A549 (cell line): ENCODE measurements around the gene UBE2E2. TPM values are rescaled to one million over a fixed set of nuclear protein-coding genes. Genes with fewer than 3 reads are reported as not detected.

Experiments
- ATAC-seq, 2 experiments: fragments of 200-7000 bp in 1 of 2; fragments of >200 bp in 1 of 2; cut with Nextera tagmentation in 1 of 2; cut with Tn5 transposase in 1 of 2; 3 replicates each; pipeline versions ENCODE4 v1.8.0 to v1.9.1; 2018 to 2020; ENCODE audit warnings: mild to moderate bottlenecking in 1 of 2, moderate library complexity in 1 of 2
- CTCF ChIA-PET: fragments of 300-600 bp; sonication (Branson Sonifier 250); formaldehyde crosslinking; extraction: SDS; loops from one replicate; lab custom pipeline; 2021; ENCODE audit warnings: antibody characterized with exemption, inconsistent platforms; lab: Yijun Ruan, JAX
- POLR2A ChIA-PET: fragments of 350-600 bp; formaldehyde crosslinking; extraction: SDS; loops from one replicate; lab custom pipeline; 2021; ENCODE audit warnings: antibody characterized with exemption, inconsistent platforms; lab: Yijun Ruan, JAX
- DNase-seq, 2 experiments: peaks; one replicate each; pipeline versions ENCODE4 v3.0.0 to v3.0.0-alpha.2; 2011 to 2016; ENCODE audit warnings: low read depth in 1 of 2, low spot score in 1 of 2
- FAIRE-seq: peaks from 2 replicates; lab custom pipeline; 2011; peaks lifted over from hg19 to GRCh38; lab: Jason Lieb, UNC
- H3K27ac ChIP-seq, 2 experiments: fragments of >200 bp; sonication (Bioruptor Twin); formaldehyde crosslinking; 3 replicates each; pipeline ENCODE4 v1.5.1; 2016 to 2017
- H3K4me1 ChIP-seq: fragments of >200 bp; sonication (Bioruptor Twin); formaldehyde crosslinking; 3 replicates; pipeline ENCODE4 v1.6.1; 2016
- H3K4me2 ChIP-seq: fragments of >200 bp; sonication (Bioruptor Twin); formaldehyde crosslinking; 3 replicates; pipeline ENCODE4 v1.6.1; 2016
- H3K4me3 ChIP-seq: fragments of >200 bp; sonication (Bioruptor Twin); formaldehyde crosslinking; 3 replicates; pipeline ENCODE4 v1.5.1; 2016
- H3K9me3 ChIP-seq: fragments of >200 bp; sonication (Bioruptor Twin); formaldehyde crosslinking; 3 replicates; pipeline ENCODE4 v1.6.1; 2016
- CEBPB ChIP-seq, 2 experiments: fragments of >200 bp in 1 of 2; sonication (Bioruptor Twin) in 1 of 2; formaldehyde crosslinking in 1 of 2; IDR thresholded peaks; 2 replicates each; pipeline ENCODE4 v1.6.1; 2012 to 2016
- CHD4 ChIP-seq: fragments of 200-600 bp; sonication (generic); IDR thresholded peaks from 2 replicates; pipeline ENCODE4 v1.6.1; 2016; ENCODE audit warnings: antibody characterized with exemption, mild to moderate bottlenecking, borderline replicate concordance
- CTCF ChIP-seq: fragments of >200 bp; sonication (Bioruptor Twin); formaldehyde crosslinking; IDR thresholded peaks from 3 replicates; pipeline ENCODE4 v1.5.1; 2016
- E2F6 ChIP-seq: IDR thresholded peaks from 2 replicates; pipeline ENCODE4 v1.6.1; 2012; ENCODE audit warnings: low read depth, borderline replicate concordance
- ESRRA ChIP-seq: fragments of 150-350 bp; IDR thresholded peaks from 2 replicates; pipeline ENCODE4 v1.6.1; 2014; ENCODE audit warnings: mild to moderate bottlenecking, low read length, borderline replicate concordance
- FOSL2 ChIP-seq, 2 experiments: fragments of 450-650 bp in 1 of 2; fragments of >200 bp in 1 of 2; sonication (Bioruptor Twin) in 1 of 2; formaldehyde crosslinking; IDR thresholded peaks; 2 replicates each; pipeline versions ENCODE4 v1.5.0 to v1.6.1; 2016 to 2020; ENCODE audit warnings: mild to moderate bottlenecking in 1 of 2, moderate library complexity in 1 of 2
- HMGXB4 ChIP-seq: fragments of 250-450 bp; sonication (Bioruptor Pico); IDR thresholded peaks from 2 replicates; pipeline ENCODE4 v1.5.0; 2021; ENCODE audit warnings: mild to moderate bottlenecking, moderate library complexity, borderline replicate concordance
- HOXB13 ChIP-seq: fragments of 250-450 bp; sonication (Bioruptor Pico); IDR thresholded peaks from 2 replicates; pipeline ENCODE4 v1.5.0; 2020; ENCODE audit warnings: low read depth, mild to moderate bottlenecking, moderate library complexity
- KDM5A ChIP-seq: fragments of 200-600 bp; sonication (generic); IDR thresholded peaks from 2 replicates; pipeline ENCODE4 v1.6.1; 2016; ENCODE audit warnings: antibody characterized with exemption, mild to moderate bottlenecking
- MYC ChIP-seq: IDR thresholded peaks from 2 replicates; pipeline ENCODE4 v1.6.1; 2012; ENCODE audit warnings: mild to moderate bottlenecking, inconsistent platforms, low read length, improper control_type of control experiment, borderline replicate concordance
- NPAS2 ChIP-seq: fragments of 250-450 bp; sonication (Bioruptor Pico); IDR thresholded peaks from 2 replicates; pipeline ENCODE4 v1.8.0; 2022; ENCODE audit warnings: mild to moderate bottlenecking, moderate library complexity, borderline replicate concordance
- PBX3 ChIP-seq: IDR thresholded peaks from 2 replicates; pipeline ENCODE4 v1.6.1; 2012
- ZNF302 ChIP-seq: fragments of 250-450 bp; sonication (Bioruptor Pico); IDR thresholded peaks from 2 replicates; pipeline ENCODE4 v1.9.0; 2021; ENCODE audit warnings: inconsistent platforms, mild to moderate bottlenecking, moderate library complexity
- WGBS: methylation state at CpG from one replicate; pipeline ENCODE4 v1.1.6; 2017; ENCODE audit errors: missing lambda C conversion rate; 5-methylcytosine and 5-hydroxymethylcytosine counted together
- polyA plus RNA-seq, 4 experiments: library from polyadenylated mRNA; depleted of rRNA in 3 of 4; stranded (reverse); fragments of >200 nt; fragmentation: RNase III in 1 of 4; extraction: RNeasy Plus Mini Kit Qiagen cat#74134 plus additional on column Dnase treatment in 1 of 4; gene quantifications; 2 replicates in 3 of 4; 3 replicates in 1 of 4; pipeline ENCODE4 v1.2.3, GENCODE V29; 2011 to 2017
- TF ChIP-seq, protein P1 (sequence below): fragments of 250-450 bp; sonication (Bioruptor Pico); IDR thresholded peaks from 2 replicates; pipeline ENCODE4 v1.5.0; 2020; ENCODE audit warnings: low read depth, mild to moderate bottlenecking, moderate library complexity

Gene UBE2E2
- polyA plus RNA-seq, 2 of the 4 experiments (the other 2 are of a cell fraction), result 28.3 to 56.1 TPM

- Histone ChIP-seq H3K9me3 (no peaks in the 10 kb centered on the region), H3K4me3 (no peak overlapping the region), H3K4me2 (no peak overlapping the region), H3K4me1 (no peaks in the 10 kb centered on the region), H3K27ac (no peak overlapping the region)
- WGBS, result 73% methylated on average over 6 of the region's 7 CpGs
- DNase-seq (no peak), ATAC-seq (no peak), FAIRE-seq (no peak)
- TF ChIP-seq ESRRA (no peak), E2F6 (no peak), ZNF302 (no peak), CHD4 (no peak), HOXB13 (no peak), PBX3 (no peak), MYC (no peak)
- ChIA-PET POLR2A (no interaction called here), CTCF (interaction anchor here (0.6 to 1.1 kb wide), 2 partner anchors 245 to 283 kb away, joined by 3 read pairs; no protein-coding TSS in a partner anchor)
Measured at GRCh38 chr3:23479615-23480328, 276.6 kb downstream of the UBE2E2 start.

DNA sequence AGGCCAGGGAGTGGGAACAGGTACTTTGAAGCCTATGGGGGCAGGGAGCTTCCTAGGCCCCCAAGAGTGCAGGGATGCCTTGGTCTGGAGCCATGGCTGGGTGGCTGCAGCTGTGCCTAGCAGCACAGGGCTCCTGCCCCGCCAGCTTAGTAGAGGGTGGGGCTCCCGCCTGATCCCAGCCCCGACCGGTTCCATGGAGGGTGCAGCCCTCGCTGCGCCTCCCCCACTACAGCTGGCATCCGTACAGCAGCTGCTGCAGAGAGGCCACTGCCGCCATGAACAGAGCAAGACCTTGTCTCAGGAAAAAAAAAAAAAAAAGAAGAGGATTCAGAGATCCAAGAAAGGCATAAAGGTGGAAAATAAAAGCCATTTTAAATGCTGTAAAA lies 277.2 kb downstream of the UBE2E2 start:
- Histone ChIP-seq H3K27ac (no peak overlapping the region), H3K4me2 (no peak overlapping the region), H3K9me3 (no peaks in the 10 kb centered on the region), H3K4me1 (no peaks in the 10 kb centered on the region), H3K4me3 (no peak overlapping the region)
- POLR2A ChIA-PET, result no interaction called here
- no peak for ATAC-seq
- CTCF ChIA-PET, result interaction anchor here (1.1 to 1.3 kb wide), 2 partner anchors 10 to 282 kb away, joined by 3 read pairs; no protein-coding TSS in a partner anchor
- no peak for FAIRE-seq
- 88% methylated on average over 7 of the region's 8 CpGs for WGBS
- no peak for DNase-seq
- TF ChIP-seq, protein P1, sequence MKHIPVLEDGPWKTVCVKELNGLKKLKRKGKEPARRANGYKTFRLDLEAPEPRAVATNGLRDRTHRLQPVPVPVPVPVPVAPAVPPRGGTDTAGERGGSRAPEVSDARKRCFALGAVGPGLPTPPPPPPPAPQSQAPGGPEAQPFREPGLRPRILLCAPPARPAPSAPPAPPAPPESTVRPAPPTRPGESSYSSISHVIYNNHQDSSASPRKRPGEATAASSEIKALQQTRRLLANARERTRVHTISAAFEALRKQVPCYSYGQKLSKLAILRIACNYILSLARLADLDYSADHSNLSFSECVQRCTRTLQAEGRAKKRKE, result no peak
- no peak for TF ChIP-seq HMGXB4 (CRISPR knock-in tag)
- no peak for TF ChIP-seq NPAS2
- TF ChIP-seq CEBPB (IDR thresholded peaks at IDR 0.05), result no peak
- no peak for TF ChIP-seq ZNF302
- TF ChIP-seq CTCF, result no peak
- no peak for TF ChIP-seq FOSL2 (IDR thresholded peaks at IDR 0.05)
- no peak for TF ChIP-seq FOSL2 (CRISPR knock-in tag; IDR thresholded peaks at IDR 0.05)
- TF ChIP-seq KDM5A, result no peak
